Uterus (tissue), 2 donors: ENCODE data around the gene CFAP251.
A peak's percentile ranks its signal among the peaks of the same experiment; 100 is the strongest.

Source experiments
- CTCF ChIP-seq, 4 experiments: fragments of 200-600 bp in 2 of 4; fragments of 450-650 bp in 2 of 4; sonication (generic) in 2 of 4; IDR thresholded peaks; one replicate each; pipeline ENCODE4 v1.5.1; 2016 to 2019; ENCODE audit warnings: antibody characterized with exemption in 4 of 4, mild to moderate bottlenecking in 2 of 4, moderate library complexity in 1 of 4
- POLR2A ChIP-seq, 2 donors: fragments of 450-650 bp; IDR thresholded peaks; one replicate each; pipeline ENCODE4 v1.6.1; 2016; ENCODE audit warnings: antibody characterized with exemption in 2 of 2, mild to moderate bottlenecking in 1 of 2, moderate library complexity in 1 of 2

DNA sequence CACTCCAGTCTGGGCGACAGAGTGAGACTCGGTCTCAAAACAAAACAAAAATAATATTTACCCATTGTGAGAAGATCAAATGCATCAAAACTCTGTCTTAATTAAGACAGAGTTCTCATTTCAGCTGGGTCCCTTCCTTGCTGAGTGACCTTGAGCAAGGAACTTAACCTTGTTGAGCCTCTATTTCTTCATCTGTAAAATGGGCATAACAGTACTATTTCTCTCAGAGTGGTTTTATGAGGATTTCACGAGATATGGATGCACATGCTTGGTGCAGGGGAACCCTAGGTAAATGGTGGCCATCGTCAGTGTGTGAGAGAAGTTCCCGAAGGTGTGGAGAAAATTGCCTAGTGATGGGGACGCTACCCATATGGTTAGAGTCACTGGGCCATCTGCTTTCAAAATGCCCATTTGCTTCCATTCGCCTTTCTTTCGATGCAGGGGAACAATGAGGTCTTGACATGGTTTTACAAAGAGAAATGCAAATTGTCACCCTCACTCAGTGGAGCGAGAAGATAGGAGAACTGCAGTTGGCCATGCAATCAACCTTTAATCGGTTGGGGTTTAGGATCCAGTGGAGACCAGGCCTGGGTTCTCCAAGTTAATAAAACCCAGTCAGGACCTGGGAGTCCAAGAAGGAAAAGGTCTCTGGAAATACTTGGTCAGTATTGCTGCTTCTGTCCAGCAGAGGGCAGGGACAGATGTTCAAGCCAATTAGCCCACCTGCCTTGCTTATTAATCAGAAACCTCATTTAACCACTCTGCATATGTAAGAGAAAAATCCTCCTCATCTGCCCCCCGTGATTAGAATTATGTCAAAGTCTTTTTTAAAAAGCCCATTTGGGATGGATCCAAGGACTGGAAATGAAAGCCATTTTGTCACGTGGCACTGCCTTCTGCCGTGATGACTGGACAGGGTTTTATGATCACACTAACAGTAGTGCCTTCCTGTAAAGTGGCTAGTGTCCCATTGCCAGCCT lies 37.2 kb downstream of the CFAP251 start:
- peak in 2 of 4 experiments; percentile 17 to 21 for TF ChIP-seq CTCF (IDR thresholded peaks at IDR 0.05)
- no peak for TF ChIP-seq POLR2A (IDR thresholded peaks at IDR 0.05)
